A673 (cell line): Measurements from ENCODE around the gene TMBIM4. TPM values are rescaled to one million over a fixed set of nuclear protein-coding genes. Genes with fewer than 3 reads are reported as not detected.

Source experiments
- BruUV-seq: library from RNA; stranded (reverse); fragments of 400-500 nt; replicated peaks from 2 replicates; lab custom pipeline; 2021; lab: Mats Ljungman, UMichigan
- CTCF ChIA-PET: fragments of 300-600 bp; sonication (Branson Sonifier 250); formaldehyde crosslinking; loops from one replicate; lab custom pipeline; 2022; ENCODE audit warnings: antibody characterized with exemption; lab: Charles Lee
- POLR2A ChIA-PET: fragments of 300-600 bp; sonication (Branson Sonifier 250); formaldehyde crosslinking; loops from one replicate; lab custom pipeline; 2022; ENCODE audit warnings: antibody characterized with exemption; ENCODE audit not compliant: low non-redundant PET; lab: Charles Lee
- DNase-seq: peaks from one replicate; pipeline ENCODE4 v3.0.0-alpha.2; 2015; ENCODE audit warnings: low spot score
- H3K27ac ChIP-seq: fragments of 200-600 bp; sonication (generic); 2 replicates; pipeline ENCODE4 v1.5.1; 2016; ENCODE audit warnings: mixed run types, low read depth, mild to moderate bottlenecking, mixed read lengths, antibody characterized with exemption, low read length; ENCODE audit not compliant: poor library complexity, severe bottlenecking
- H3K27me3 ChIP-seq: fragments of 200-600 bp; sonication (generic); replicated peaks from 2 replicates; pipeline ENCODE4 v1.6.1; 2017; ENCODE audit warnings: mixed run types, low read depth, mild to moderate bottlenecking, mixed read lengths, antibody characterized with exemption, low read length; ENCODE audit not compliant: insufficient read depth, poor library complexity
- H3K36me3 ChIP-seq: fragments of 200-600 bp; sonication (generic); 2 replicates; pipeline ENCODE4 v1.6.1; 2016; ENCODE audit warnings: mixed run types, mild to moderate bottlenecking, mixed read lengths, antibody characterized with exemption, low read length; ENCODE audit not compliant: insufficient read depth, poor library complexity, severe bottlenecking
- H3K4me1 ChIP-seq: fragments of 200-600 bp; sonication (generic); 2 replicates; pipeline ENCODE4 v1.6.1; 2017; ENCODE audit warnings: mixed run types, mild to moderate bottlenecking, mixed read lengths, antibody characterized with exemption, low read length; ENCODE audit not compliant: insufficient read depth, poor library complexity, severe bottlenecking
- H3K4me3 ChIP-seq: fragments of 200-600 bp; sonication (generic); 2 replicates; pipeline ENCODE4 v1.5.1; 2016; ENCODE audit warnings: low read depth, mixed run types, mild to moderate bottlenecking, mixed read lengths, low read length; ENCODE audit not compliant: poor library complexity, severe bottlenecking
- H3K9me3 ChIP-seq: fragments of 200-600 bp; sonication (generic); 2 replicates; pipeline ENCODE4 v1.6.1; 2016; ENCODE audit warnings: mixed run types, low read depth, mild to moderate bottlenecking, mixed read lengths, antibody characterized with exemption, low read length; ENCODE audit not compliant: poor library complexity, severe bottlenecking
- EZH2 ChIP-seq: fragments of 200-600 bp; sonication (generic); IDR thresholded peaks from 2 replicates; pipeline ENCODE4 v1.6.1; 2017; ENCODE audit warnings: borderline replicate concordance, low read depth, mild to moderate bottlenecking, mixed read lengths, antibody characterized with exemption, low read length; ENCODE audit not compliant: poor library complexity, severe bottlenecking
- intact Hi-C: fragments of 100-400 bp; cut with micrococcal nuclease; formaldehyde crosslinking; loops from one replicate; pipeline ENCODE4 v1.10.0; 2022; ENCODE audit not compliant: unreplicated experiment
- total RNA-seq: library from RNA; stranded (reverse); gene quantifications from 2 replicates; pipeline ENCODE4 v1.2.3, GENCODE V29; 2021
- TF ChIP-seq, protein P1 (sequence below): fragments of 300-800, 200-600 bp; sonication (generic); conservative IDR thresholded peaks from 2 replicates; pipeline ENCODE4 v1.5.1; 2017; ENCODE audit warnings: low read depth, mild to moderate bottlenecking, antibody characterized with exemption, low read length, moderate library complexity, mixed read lengths

Gene TMBIM4
- total RNA-seq, 1 experiment from 2014 or later: 62.1 TPM

DNA sequence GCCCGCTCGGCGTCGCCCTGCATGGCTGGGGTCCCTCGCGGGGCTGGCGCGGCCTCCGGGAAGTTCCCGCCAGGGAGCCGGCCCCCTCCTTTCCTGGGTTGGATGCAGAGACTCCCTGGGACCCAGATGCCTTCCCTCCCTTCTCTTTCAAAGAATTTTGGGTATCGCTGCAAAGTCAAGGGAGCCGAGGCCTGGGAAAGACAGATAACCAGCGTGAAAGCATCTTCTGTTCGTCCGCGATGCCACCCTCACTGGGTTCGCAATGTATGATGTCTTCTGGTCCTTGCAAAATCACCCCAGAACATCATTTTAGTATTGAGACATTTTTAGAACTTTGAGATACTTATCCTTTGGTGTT, 19.7 kb upstream of the TMBIM4 start:
- no peak for DNase-seq
- Histone ChIP-seq H3K4me3 (peak overlapping the region; percentile 24), H3K36me3 (no peaks in the 10 kb centered on the region), H3K4me1 (no peaks in the 10 kb centered on the region), H3K27me3 (peaks cover 4% of the 10 kb centered on the region), H3K9me3 (no peaks in the 10 kb centered on the region), H3K27ac (no peak overlapping the region)
- intact Hi-C loops: no loop called here
- no peak for TF ChIP-seq EZH2
- TF ChIP-seq, protein P1, sequence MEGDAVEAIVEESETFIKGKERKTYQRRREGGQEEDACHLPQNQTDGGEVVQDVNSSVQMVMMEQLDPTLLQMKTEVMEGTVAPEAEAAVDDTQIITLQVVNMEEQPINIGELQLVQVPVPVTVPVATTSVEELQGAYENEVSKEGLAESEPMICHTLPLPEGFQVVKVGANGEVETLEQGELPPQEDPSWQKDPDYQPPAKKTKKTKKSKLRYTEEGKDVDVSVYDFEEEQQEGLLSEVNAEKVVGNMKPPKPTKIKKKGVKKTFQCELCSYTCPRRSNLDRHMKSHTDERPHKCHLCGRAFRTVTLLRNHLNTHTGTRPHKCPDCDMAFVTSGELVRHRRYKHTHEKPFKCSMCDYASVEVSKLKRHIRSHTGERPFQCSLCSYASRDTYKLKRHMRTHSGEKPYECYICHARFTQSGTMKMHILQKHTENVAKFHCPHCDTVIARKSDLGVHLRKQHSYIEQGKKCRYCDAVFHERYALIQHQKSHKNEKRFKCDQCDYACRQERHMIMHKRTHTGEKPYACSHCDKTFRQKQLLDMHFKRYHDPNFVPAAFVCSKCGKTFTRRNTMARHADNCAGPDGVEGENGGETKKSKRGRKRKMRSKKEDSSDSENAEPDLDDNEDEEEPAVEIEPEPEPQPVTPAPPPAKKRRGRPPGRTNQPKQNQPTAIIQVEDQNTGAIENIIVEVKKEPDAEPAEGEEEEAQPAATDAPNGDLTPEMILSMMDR: no peak
- BruUV-seq: no TSS peak
- ChIA-PET POLR2A (no interaction called here), CTCF (no interaction called here)

DNA sequence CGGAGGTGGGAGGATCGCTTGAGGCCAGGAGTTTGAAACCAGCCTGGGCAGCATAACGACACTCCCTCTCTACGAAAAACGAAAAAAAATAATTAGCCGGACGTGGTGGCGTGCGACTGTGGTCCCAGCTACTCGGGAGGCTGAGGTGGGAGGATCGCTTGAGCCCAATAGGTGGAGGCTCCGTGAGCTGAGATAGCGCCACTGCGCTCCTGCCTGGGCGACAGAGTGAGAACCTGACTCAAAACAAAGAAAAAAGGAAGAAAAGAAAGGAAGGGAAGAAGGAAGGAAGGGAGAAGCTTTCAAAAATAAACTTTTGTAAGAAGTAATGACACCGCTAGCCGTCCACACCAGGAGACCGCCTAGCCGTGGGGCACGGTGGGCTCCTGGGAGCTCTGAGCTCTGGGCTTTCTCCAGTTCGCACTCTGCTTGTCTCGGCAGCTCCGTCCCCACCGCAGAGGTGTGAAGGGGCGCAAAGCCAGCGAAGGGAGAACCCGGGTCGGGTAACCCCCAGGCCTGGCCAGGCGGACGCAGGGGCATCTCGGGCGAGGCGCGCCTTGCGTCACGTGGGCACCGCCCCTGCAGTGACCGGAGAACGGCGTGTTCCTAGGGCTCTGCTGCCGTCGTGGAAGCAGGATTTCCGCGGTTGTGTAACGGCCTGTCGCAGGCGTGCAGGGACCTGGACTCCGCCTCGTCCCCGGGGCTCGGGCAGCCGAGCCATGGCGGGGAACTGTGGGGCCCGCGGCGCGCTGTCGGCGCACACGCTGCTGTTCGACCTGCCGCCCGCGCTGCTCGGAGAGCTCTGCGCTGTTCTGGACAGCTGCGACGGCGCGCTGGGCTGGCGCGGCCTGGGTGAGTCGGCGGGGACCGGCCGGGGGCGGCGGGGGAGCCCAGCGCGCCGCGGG, 19.0 kb upstream of the TMBIM4 start, which contains the start of gene IRAK3:
Gene IRAK3, plus strand, starts transcription at position 631 of the 902 bp plus-strand sequence. Its CDS starts 86 bp downstream, at position 717.
- no peaks in the 10 kb centered on the region for H3K36me3 ChIP-seq

DNA sequence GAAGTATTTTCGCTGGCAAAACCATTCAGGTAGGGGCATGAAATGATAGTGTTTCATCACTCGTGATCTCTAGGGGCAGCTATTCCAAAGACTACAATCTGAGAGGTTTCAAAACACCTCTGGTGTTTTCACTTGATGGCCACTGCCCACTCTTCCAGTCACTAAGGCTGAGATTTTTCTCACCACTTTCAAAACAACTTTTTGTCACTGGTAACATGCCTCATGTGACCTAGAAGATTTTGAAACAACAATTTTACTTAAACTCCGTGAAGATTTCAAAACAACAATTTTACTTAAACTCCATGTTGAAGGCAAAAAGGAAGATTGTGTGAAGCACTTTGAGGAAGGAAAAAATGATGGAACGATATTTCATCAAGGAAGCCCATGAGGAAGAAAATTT, 18.0 kb upstream of the TMBIM4 start:
- TF ChIP-seq, protein P1: no peak
- TF ChIP-seq EZH2: no peak
- peaks cover 4% of the 10 kb centered on the region for H3K27me3 ChIP-seq
- H3K4me3 ChIP-seq: no peak overlapping the region
- BruUV-seq: no TSS peak
- H3K4me1 ChIP-seq: no peaks in the 10 kb centered on the region
- intact Hi-C loops: no loop called here
- CTCF ChIA-PET: no interaction called here
- H3K9me3 ChIP-seq: no peaks in the 10 kb centered on the region
- no peaks in the 10 kb centered on the region for H3K36me3 ChIP-seq
- no peak overlapping the region for H3K27ac ChIP-seq
- no peak for DNase-seq
- POLR2A ChIA-PET: no interaction called here

More for the DNA sequence above, 19.0 kb upstream of the TMBIM4 start, which contains the start of gene IRAK3:
- no peak for TF ChIP-seq EZH2
- TF ChIP-seq, protein P1: no peak
- no peaks in the 10 kb centered on the region for H3K4me1 ChIP-seq
- intact Hi-C loops: no loop called here
- peak within 1 kb of the TSS; percentile 24 for H3K4me3 ChIP-seq
- no peaks in the 10 kb centered on the region for H3K9me3 ChIP-seq
- POLR2A ChIA-PET: interaction anchor here (0.7 kb wide), 1 partner anchor 179 kb away, joined by 3 read pairs; no protein-coding TSS in a partner anchor
- no peak within 1 kb of the TSS for H3K27ac ChIP-seq
- CTCF ChIA-PET: no interaction called here
- peaks cover 4% of the 10 kb centered on the region for H3K27me3 ChIP-seq
- no TSS peak for BruUV-seq
- peak; percentile 25 for DNase-seq
